IMR-90 (cell line): ENCODE data around the gene NTM. TPM values are rescaled to one million over a fixed set of nuclear protein-coding genes. Genes with fewer than 3 reads are reported as not detected.

Experiments used
- ATAC-seq: fragments of 200-7000 bp; cut with Tn5 transposase; 2 replicates; pipeline ENCODE4 v1.9.1; 2020; ENCODE audit warnings: low read depth, mild to moderate bottlenecking, moderate library complexity
- BruUV-seq: library from RNA; stranded (reverse); fragments of 400-500 nt; replicated peaks from 2 replicates; lab custom pipeline; 2021; lab: Mats Ljungman, UMichigan
- CTCF ChIA-PET: fragments of 300-600 bp; formaldehyde crosslinking; extraction: SDS; loops from one replicate; lab custom pipeline; 2021; ENCODE audit warnings: antibody characterized with exemption; lab: Yijun Ruan, JAX
- POLR2A ChIA-PET: fragments of 300-600 bp; sonication (Branson Sonifier 250); formaldehyde crosslinking; loops from one replicate; lab custom pipeline; 2022; ENCODE audit warnings: antibody characterized with exemption; ENCODE audit not compliant: unreplicated experiment; lab: Charles Lee
- DNase-seq: peaks from one replicate; pipeline ENCODE4 v3.0.0; 2013
- H2AFZ ChIP-seq: replicated peaks from 2 replicates; pipeline ENCODE3; 2013; ENCODE audit warnings: low read length, mild to moderate bottlenecking; ENCODE audit not compliant: poor library complexity
- H2AK5ac ChIP-seq: 2 replicates; pipeline ENCODE4 v1.6.1; 2013; ENCODE audit warnings: low read depth, low read length, inconsistent platforms
- H2AK9ac ChIP-seq: replicated peaks from 2 replicates; pipeline ENCODE3; 2013; ENCODE audit warnings: mild to moderate bottlenecking, low read depth, low read length, moderate library complexity; ENCODE audit not compliant: poor library complexity
- H2BK120ac ChIP-seq: 2 replicates; pipeline ENCODE4 v1.6.1; 2013; ENCODE audit warnings: low read depth, low read length, inconsistent platforms
- H2BK15ac ChIP-seq: 3 replicates; pipeline ENCODE4 v1.6.1; 2013; ENCODE audit warnings: low read depth, low read length, inconsistent platforms
- H2BK20ac ChIP-seq: 2 replicates; pipeline ENCODE4 v1.6.1; 2013; ENCODE audit warnings: low read depth, mild to moderate bottlenecking, inconsistent platforms, low read length, moderate library complexity
- H2BK5ac ChIP-seq: 2 replicates; pipeline ENCODE4 v1.6.1; 2013; ENCODE audit warnings: mild to moderate bottlenecking, low read depth, low read length, inconsistent platforms; ENCODE audit not compliant: poor library complexity, severe bottlenecking
- H3K14ac ChIP-seq: replicated peaks from 2 replicates; pipeline ENCODE4 v1.6.1; 2013; ENCODE audit warnings: low read depth, low read length, inconsistent platforms
- H3K18ac ChIP-seq: 2 replicates; pipeline ENCODE4 v1.6.1; 2013; ENCODE audit warnings: low read depth, low read length, control low read depth
- H3K23ac ChIP-seq: 2 replicates; pipeline ENCODE4 v1.6.1; 2013; ENCODE audit warnings: low read depth, low read length, inconsistent platforms
- H3K27ac ChIP-seq: 2 replicates; pipeline ENCODE4 v1.5.1; 2013; ENCODE audit warnings: mild to moderate bottlenecking, control low read depth, low read length; ENCODE audit not compliant: insufficient read depth
- H3K27me3 ChIP-seq: 2 replicates; pipeline ENCODE4 v1.6.1; 2013; ENCODE audit warnings: low read length; ENCODE audit not compliant: control insufficient read depth, insufficient read depth
- H3K36me3 ChIP-seq: 2 replicates; pipeline ENCODE4 v1.6.1; 2013; ENCODE audit warnings: low read length, mixed read lengths; ENCODE audit not compliant: control insufficient read depth, insufficient read depth
- H3K4ac ChIP-seq: 2 replicates; pipeline ENCODE4 v1.6.1; 2013; ENCODE audit warnings: low read depth, low read length, inconsistent platforms
- H3K4me1 ChIP-seq: 2 replicates; pipeline ENCODE4 v1.6.1; 2013; ENCODE audit warnings: low read length, mixed read lengths; ENCODE audit not compliant: control insufficient read depth, insufficient read depth
- H3K4me2 ChIP-seq: 2 replicates; pipeline ENCODE4 v1.6.1; 2013; ENCODE audit warnings: low read depth, mild to moderate bottlenecking, control low read depth, low read length, moderate library complexity
- H3K4me3 ChIP-seq: 2 replicates; pipeline ENCODE4 v1.5.1; 2013; ENCODE audit warnings: low read depth, mild to moderate bottlenecking, control low read depth, low read length, moderate library complexity; ENCODE audit not compliant: insufficient read depth
- H3K56ac ChIP-seq: 2 replicates; pipeline ENCODE4 v1.6.1; 2013; ENCODE audit warnings: low read length, inconsistent platforms; ENCODE audit not compliant: insufficient read depth; ENCODE audit errors: extremely low read depth
- H3K79me1 ChIP-seq, 2 experiments: 2 replicates each; pipeline ENCODE4 v1.6.1; 2013; ENCODE audit warnings: low read length in 2 of 2, inconsistent platforms in 1 of 2, low read depth in 1 of 2
- H3K9ac ChIP-seq: 2 replicates; pipeline ENCODE4 v1.6.1; 2013; ENCODE audit warnings: low read depth, low read length, control low read depth
- H3K9me1 ChIP-seq: 2 replicates; pipeline ENCODE4 v1.6.1; 2013; ENCODE audit warnings: low read length, inconsistent platforms; ENCODE audit not compliant: insufficient read depth
- H3K9me3 ChIP-seq: 2 replicates; pipeline ENCODE4 v1.6.1; 2013; ENCODE audit warnings: low read length; ENCODE audit not compliant: control insufficient read depth, insufficient read depth
- H4K20me1 ChIP-seq: 2 replicates; pipeline ENCODE4 v1.6.1; 2013; ENCODE audit warnings: low read length, inconsistent platforms; ENCODE audit not compliant: insufficient read depth
- H4K5ac ChIP-seq: 2 replicates; pipeline ENCODE4 v1.6.1; 2013; ENCODE audit warnings: mild to moderate bottlenecking, low read depth, low read length, control low read depth
- H4K8ac ChIP-seq, 2 experiments: 2 replicates each; pipeline ENCODE4 v1.6.1; 2013; ENCODE audit warnings: low read depth in 2 of 2, low read length in 2 of 2, control low read depth in 1 of 2, inconsistent platforms in 1 of 2
- H4K91ac ChIP-seq: 2 replicates; pipeline ENCODE4 v1.6.1; 2013; ENCODE audit warnings: low read depth, low read length, inconsistent platforms; ENCODE audit not compliant: insufficient read depth
- CHD1 ChIP-seq: IDR thresholded peaks from 2 replicates; pipeline ENCODE4 v1.6.1; 2012; ENCODE audit warnings: low read depth, low read length, improper control_type of control experiment
- MXI1 ChIP-seq: IDR thresholded peaks from 2 replicates; pipeline ENCODE4 v1.6.1; 2012; ENCODE audit warnings: low read depth, mild to moderate bottlenecking, low read length, moderate library complexity, borderline replicate concordance
- WGBS, 2 experiments: methylation state at CpG; one replicate each; pipeline versions ENCODE4 v1.1.5 to v1.1.7; 2013; ENCODE audit warnings: missing lambda C conversion rate in 2 of 2; ENCODE audit not compliant: insufficient read length in 1 of 2; ENCODE audit errors: extremely low coverage in 2 of 2; 5-methylcytosine and 5-hydroxymethylcytosine counted together
- dilution Hi-C: fragments of 300-500 bp; cut with HindIII; formaldehyde crosslinking; loops from one replicate; pipeline ENCODE4 v1.14.3; 2018; ENCODE audit warnings: low sequenced_read_pairs; ENCODE audit not compliant: unreplicated experiment
- in situ Hi-C: fragments of 300-500 bp; cut with MboI; formaldehyde crosslinking; loops from 3 replicates; pipeline ENCODE4 v1.14.3; 2019; ENCODE audit warnings: low sequenced_read_pairs, inconsistent platforms, mixed read lengths
- intact Hi-C: fragments of 100-400 bp; cut with micrococcal nuclease; formaldehyde crosslinking; loops from 2 replicates; pipeline ENCODE4 v1.10.0; 2022
- polyA plus RNA-seq, 3 experiments: library from polyadenylated mRNA; depleted of rRNA; stranded (reverse); fragments of >200 nt; gene quantifications; 2 replicates each; pipeline ENCODE4 v1.2.3, GENCODE V29; 2012; ENCODE audit warnings: low replicate concordance in 1 of 3
- total RNA-seq: library from RNA; depleted of rRNA; stranded (reverse); fragments of >200 nt; gene quantifications from 2 replicates; pipeline ENCODE4 v1.2.3, GENCODE V29; 2012

Gene NTM
- total and polyA plus RNA-seq, 2 of the 4 experiments (the other 2 are of a cell fraction), result 19.5 to 25.5 TPM

- H3K56ac ChIP-seq, result no peak overlapping the region
- no peaks in the 10 kb centered on the region for H4K20me1 ChIP-seq
- peaks cover 24% of the 10 kb centered on the region for H3K27me3 ChIP-seq
- no peak overlapping the region for H3K14ac ChIP-seq
- H3K9ac ChIP-seq, result no peak overlapping the region
- no peaks in the 10 kb centered on the region for H3K4me1 ChIP-seq
- H4K5ac ChIP-seq, result no peak overlapping the region
- H4K8ac ChIP-seq, result no peak overlapping the region
- no peaks in the 10 kb centered on the region for H3K79me1 ChIP-seq
- no peak overlapping the region for H2BK120ac ChIP-seq
- CTCF ChIA-PET, result no interaction called here
- H2BK20ac ChIP-seq, result no peak overlapping the region
- no peak overlapping the region for H2AK5ac ChIP-seq
- no peak overlapping the region for H2AK9ac ChIP-seq
- no CpG with 5 or more reads among the region's 1 CpG for WGBS, 2 experiments
- no peak overlapping the region for H3K18ac ChIP-seq
- TF ChIP-seq CHD1 (no peak), MXI1 (no peak)
- intact Hi-C loops, result no loop called here
- H3K4ac ChIP-seq, result no peak overlapping the region
- H4K91ac ChIP-seq, result no peak overlapping the region
- ATAC-seq, result no peak
- H2AFZ ChIP-seq, result no peak overlapping the region
- H3K27ac ChIP-seq, result no peak overlapping the region
- dilution Hi-C loops, result no loop called here
- no peak overlapping the region for H3K4me2 ChIP-seq
- H2BK15ac ChIP-seq, result no peak overlapping the region
- H3K9me1 ChIP-seq, result no peaks in the 10 kb centered on the region
- in situ Hi-C loops, result no loop called here
- BruUV-seq, result no TSS peak
- POLR2A ChIA-PET, result no interaction called here
- no peak overlapping the region for H2BK5ac ChIP-seq
- peaks cover 2% of the 10 kb centered on the region; the same call in 1 of the 2 replicates for H3K9me3 ChIP-seq
- H3K36me3 ChIP-seq, result no peaks in the 10 kb centered on the region
- no peak overlapping the region for H3K23ac ChIP-seq
- no peak for DNase-seq
- H3K4me3 ChIP-seq, result no peak overlapping the region
Observed at GRCh38 chr11:131790586-131790985, 420.2 kb downstream of the NTM start.
